Measurements from ENCODE around the gene C11orf98. TPM values are rescaled to one million over a fixed set of nuclear protein-coding genes. Genes with fewer than 3 reads are reported as not detected.
A peak's percentile ranks its signal among the peaks of the same experiment; 100 is the strongest.
"Not testable (repeated sequence)": the region's sequence is repeated elsewhere in the genome, so short reads cannot be mapped to it uniquely, and the experiment has no call there.

The C11orf98 gene
- total RNA-seq, 1 donor from 2014 or later = 27.1 TPM

DNA sequence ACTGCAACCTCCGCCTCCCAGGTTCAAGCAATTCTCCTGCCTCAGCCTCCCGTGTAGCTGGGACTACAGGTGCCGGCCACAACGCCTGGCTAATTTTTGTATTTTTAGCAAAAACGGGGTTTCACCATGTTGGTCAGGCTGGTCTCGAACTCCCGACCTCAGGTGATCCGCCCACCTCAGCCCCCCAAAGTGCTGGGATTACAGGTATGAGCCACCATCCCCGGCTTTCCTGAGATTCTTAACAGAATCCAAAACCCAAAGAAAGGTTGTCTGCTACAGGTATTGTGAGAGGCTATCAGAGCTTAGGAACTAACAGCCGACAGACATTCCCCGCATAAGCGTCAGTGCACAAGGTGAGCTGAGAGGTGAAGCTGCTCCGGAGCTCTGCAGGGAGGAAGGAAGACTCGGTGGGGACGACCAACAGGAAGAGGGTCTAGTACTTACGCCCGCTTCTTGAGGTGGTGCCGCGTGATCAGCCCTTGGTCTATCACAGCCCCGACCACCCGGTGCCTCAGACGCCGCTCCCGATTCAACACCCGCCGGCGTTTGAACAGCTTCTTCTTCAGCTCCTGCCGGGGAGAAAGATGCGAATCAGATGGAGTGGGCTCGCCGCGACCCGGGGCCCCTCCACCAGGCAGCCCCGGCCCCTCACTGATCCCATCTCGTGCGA, 470 bp downstream of the C11orf98 start:
- DNase-seq (no peak), ATAC-seq (peak; percentile 36)
- intact Hi-C loops (cut with micrococcal nuclease) = no loop called here

DNA sequence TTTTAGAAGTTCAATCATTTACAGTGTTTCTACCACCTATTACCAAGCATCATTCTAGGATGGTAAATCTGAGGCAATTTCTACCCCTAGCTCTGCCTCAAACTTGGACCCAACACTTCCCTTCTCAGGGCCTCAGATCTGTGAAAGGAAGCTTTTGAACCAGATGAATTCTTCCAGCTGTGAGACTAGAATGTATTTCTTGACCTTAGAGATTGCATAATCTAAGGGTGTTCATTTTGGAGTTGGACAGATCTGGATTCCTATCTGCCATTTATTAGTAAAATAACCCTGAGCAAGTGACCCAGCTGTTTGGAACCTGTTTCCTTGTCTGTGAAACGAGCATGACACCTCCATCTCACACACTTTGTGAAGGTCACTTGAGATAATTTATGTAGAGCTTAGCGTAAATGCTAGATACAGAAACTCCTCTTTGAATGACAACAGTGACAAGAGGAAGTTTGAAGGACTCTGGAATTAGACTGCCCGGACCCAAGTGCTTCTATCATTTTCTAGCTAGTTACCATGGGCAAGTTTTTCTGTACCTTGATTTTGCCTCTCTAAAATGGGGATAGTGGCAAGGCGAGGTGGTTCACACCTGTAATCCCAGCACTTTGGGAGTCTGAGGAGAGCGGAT, 8.1 kb downstream of the C11orf98 start:
- intact Hi-C loops (cut with micrococcal nuclease) = no loop called here
- ATAC-seq (no peak), DNase-seq (no peak)

DNA sequence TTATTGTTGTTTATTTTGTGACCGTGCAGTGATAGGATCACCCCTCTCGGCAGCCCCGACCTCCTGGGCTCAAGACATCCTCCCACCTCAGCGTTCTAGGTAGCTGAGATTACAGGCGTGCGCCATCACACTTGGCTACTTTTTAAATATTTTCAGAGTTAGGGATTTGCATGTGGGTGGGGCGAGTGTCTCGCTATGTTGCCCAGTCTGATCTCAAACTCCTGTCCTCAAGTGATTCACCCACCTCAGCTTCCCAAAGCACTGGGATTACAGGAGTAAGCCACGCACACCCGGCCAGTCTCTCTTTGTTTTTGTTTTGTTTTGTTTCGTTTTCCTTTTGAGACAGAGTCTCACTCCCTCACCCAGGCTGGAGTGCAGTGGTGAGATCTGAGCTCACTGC, 10.7 kb downstream of the C11orf98 start:
- no peak for ATAC-seq
- intact Hi-C loops (cut with micrococcal nuclease) = no loop called here
- DNase-seq = no peak

DNA sequence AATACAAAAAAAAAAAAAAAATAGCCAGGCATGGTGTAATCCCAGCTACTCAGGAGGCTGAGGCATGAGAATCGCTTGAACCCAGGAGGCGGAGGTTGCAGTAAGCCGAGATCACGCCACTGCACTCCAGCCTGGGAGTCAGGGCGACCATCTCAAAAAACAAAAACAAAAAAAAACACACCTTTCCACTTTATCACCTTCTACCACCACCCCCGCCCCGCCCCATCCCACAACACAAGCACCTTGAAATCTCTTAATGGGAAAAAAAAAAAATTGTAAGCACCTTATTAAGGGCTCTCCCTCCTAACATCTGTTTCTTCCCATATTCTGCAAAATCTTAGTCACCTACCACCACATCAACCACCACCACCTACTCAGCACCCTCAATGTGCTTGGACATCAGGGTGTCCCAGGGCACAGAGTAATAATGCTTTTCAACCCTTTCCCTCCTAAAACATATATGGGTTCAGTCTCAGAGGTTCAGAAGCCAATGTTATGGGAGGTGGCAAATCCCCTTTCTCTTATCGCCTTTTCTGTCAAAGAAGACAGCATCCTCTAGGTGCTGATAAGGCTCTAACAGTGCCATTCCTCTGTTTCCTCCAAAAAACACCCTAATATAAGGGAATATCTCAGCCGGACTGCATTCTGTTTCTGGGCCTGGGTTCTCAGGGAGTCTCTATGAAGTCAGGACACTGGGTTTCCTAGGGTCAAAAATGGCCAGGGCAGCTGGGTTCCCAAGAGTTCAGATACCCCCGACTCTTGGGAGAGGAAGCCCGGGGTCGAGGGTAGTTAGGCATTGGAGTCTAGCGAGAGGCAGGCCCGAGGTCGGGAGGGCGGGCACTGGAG, 12.6 kb downstream of the C11orf98 start:
- DNase-seq (no peak), ATAC-seq (no peak)
- intact Hi-C loops (cut with micrococcal nuclease) = no loop called here

DNA sequence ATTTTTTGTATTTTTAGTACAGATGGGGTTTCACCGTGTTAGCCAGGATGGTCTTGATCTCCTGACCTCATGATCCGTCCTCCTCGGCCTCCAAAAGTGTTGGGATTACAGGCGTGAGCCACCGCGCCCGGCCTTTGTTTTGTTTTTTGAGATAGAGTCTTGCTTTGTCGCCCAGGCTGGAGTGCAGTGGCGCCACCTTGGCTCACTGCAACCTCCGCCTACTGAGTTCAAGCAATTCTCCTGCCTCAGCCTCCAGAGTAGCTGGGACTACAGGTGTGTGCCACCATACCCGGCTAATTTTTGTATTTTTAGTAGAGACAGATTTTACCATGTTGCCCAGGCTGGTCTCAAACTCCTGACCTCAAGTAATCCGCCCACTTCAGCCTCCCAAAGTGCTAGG, 14.7 kb downstream of the C11orf98 start:
- DNase-seq; intact Hi-C loops (cut with micrococcal nuclease); ATAC-seq: not testable (repeated sequence)

DNA sequence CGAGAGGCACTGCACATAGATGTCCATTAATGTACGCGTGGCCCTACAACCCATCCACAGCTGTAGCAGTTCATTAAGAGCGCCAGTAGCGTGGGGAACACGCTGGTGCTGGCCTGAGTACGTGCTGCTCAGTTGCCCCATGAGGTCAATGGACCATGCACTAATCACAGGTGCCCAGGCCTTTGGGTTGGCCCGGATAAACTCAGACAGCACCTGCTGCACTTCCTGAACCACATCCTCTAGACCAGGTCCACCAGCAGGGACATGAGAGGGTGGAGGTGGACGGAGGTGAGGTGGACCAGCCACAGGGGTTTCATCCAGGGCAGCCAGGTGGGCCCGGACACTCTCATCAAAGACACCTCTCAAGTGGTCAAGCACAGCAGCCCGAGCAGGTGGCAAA, 15.5 kb downstream of the C11orf98 start:
- ATAC-seq = no peak
- DNase-seq = no peak
- intact Hi-C loops (cut with micrococcal nuclease) = no loop called here

DNA sequence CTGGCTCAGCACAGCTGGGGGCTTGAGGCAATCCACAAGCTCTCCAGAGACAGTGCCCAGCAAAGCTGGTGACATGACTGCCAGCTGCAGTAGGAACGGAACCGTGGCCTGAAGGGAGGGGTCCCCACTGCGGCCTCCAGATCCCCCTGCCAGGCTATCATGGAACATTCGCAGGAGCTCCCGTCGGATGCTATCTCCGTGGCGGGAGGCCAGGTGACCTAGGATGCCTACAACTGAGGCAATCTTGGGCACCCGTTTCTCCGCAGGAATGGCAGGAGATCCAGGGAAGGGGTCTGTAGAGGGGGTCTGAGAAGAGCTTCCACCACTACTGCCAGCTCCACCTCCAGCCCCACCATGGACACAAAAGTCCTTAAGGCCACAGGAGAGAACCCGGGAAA, 16.0 kb downstream of the C11orf98 start:
- ATAC-seq (no peak), DNase-seq (no peak)
- intact Hi-C loops (cut with micrococcal nuclease) = no loop called here

DNA sequence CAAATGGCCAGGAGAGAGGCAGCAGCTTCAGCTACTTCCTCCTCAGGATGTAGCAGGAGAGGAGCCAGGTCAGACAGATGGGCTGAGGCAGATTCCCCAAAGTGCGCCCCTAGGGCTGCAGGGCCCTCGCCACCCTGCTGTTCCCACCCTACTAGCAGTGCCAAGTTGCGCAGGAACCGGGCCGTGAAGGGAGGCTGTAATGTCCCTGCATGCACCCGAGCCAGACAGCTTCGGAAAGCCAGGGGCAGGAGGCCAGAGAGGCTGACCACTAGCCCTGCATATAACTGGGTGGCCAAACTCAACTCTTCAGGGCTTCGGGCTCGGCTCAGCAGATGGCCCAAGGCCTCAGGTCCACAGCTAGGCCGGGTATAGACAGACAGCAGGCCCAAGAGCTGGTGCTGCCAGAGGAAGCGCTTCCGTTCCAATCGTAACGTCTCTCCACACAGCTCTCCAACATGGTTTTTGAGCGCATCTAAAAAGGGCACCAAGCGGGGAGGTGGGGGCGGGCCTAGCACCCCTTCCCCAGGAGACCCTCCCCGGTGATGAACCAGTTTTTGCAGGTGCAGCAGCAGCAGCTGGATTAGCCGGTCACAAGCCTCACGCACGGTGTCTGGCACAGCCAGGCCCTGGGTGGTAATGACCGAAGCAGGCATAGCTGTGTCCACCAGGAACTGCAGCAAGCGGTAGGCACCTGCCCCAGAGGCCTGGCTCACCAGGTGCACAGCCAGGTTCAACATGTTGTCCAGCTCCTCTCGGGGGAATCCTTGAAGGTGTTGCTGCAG, 16.6 kb downstream of the C11orf98 start:
- ATAC-seq (no peak), DNase-seq (no peak)
- intact Hi-C loops (cut with micrococcal nuclease) = no loop called here

DNA sequence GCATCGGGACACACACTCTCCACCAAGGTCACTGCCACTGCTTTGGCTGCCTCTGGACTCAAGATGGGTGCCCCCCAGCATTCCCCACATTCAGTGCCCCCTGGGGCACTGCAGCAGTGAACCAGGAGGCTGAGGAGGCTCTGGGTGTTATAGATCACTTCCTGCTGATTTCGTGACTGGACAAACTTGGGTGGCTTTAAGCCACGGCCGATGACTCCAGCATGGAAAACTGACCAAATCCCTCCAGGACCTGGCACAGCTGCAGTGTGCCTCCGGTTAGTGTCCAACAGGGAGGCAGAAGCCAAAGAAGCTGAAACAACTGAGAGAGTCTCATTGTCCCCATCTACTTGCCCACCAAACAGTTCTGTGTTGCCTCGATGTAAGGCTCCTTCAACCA, 17.4 kb downstream of the C11orf98 start:
- DNase-seq (no peak), ATAC-seq (no peak)
- intact Hi-C loops (cut with micrococcal nuclease) = no loop called here

DNA sequence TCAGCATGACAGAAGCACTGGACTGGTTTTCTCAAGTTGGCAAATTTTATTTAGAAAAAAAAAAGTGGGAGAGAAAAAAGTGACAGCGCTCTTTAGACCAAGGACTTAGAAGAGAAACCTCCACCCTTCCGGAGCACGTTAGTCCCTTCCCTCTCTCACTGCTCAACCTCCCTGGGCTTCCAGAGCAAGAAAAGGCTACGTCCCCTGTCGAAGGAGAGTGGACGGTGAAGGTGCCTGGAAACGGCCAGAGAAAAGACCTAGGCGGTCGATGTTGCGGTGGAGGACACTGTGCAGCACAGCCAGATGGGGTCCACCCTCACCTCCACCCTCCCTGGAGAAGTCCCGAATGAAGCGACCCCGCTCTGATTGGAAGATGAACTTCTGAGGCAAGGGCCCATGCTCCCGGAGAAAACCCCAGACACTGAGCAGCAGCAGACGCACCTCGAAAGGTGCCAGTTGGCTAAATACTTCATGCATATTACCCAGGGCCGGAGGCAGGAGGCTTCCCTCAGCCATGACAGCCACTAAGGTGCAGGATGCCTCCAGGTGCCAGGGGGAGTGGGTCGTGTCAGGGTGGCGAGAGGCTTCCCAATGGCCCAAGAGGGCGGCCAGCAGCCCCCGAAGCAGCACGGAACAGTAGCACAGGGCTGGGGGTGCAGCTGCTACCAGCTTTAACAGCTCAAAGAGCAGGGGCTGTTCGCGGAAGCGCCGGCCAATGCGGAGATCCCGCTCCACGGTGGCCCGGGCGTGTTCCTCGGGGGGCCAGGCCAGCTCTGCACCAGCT, 18.0 kb downstream of the C11orf98 start:
- peak; percentile 1 for ATAC-seq
- peak; percentile 36 for DNase-seq
- intact Hi-C loops (cut with micrococcal nuclease) = no loop called here

DNA sequence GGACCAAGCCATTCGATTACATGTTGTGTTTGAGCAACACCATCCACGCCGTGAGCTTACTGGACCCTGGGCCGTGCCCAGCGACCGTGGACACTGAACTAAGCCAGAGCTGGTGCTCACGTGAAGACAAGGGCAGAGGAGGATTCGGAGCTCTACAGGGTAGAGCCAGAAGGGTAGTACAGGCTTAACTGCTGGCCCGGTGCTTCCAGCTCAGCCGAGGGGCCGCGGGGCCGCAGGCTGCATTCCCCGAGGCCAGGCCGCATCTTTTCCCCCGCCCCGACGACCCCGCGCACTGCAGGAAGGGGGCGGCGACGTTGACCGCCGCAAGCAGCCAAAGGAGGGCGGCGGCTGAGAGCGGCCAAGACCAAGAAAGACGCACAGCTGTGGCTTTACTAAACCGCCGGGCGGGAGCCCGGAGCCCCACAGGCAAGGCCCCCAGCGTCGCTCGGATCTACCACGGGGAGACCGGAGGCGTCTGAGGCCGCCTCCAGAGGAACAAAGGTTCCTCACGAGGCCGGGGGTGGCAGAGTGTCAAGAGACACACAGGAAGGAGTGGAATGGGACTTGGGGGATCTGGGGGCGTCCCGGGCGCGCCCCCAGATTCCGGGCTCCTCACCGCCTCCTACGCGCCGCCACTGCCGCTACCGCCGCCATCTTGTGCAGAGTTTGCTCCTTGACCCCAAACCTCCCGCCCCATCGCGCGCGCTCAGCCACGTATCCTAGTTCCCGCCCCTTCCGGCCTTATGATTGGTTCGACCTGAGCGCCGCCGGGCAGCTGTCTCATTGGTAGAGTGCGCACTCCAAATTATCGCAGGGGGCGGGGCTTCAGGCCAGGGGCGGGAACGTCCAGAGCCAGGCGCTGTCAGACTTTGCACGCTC, 18.8 kb downstream of the C11orf98 start, which contains the start of gene GANAB:
GANAB (minus strand) TSS at position 668 of the 879 bp plus-strand sequence; CDS start at position 654, 14 bp downstream.
- peak; percentile 98 for ATAC-seq
- intact Hi-C loops (cut with micrococcal nuclease) = no loop called here
- DNase-seq = peak; percentile 99

DNA sequence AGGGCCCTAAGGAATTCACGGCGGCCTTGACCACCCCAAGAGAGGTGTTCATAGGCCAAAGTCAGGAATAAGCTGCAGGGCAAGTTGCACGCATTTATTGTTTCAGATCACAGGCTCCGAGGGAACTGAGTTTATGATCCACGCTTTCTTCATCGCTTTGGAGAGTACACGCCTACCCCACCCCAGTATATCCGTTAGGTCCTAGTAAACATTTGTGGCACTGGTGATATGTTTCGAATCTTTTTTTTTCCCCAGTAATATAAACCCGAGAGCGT, 19.4 kb downstream of the C11orf98 start:
- DNase-seq (no peak), ATAC-seq (no peak)
- intact Hi-C loops (cut with micrococcal nuclease) = no loop called here

DNA sequence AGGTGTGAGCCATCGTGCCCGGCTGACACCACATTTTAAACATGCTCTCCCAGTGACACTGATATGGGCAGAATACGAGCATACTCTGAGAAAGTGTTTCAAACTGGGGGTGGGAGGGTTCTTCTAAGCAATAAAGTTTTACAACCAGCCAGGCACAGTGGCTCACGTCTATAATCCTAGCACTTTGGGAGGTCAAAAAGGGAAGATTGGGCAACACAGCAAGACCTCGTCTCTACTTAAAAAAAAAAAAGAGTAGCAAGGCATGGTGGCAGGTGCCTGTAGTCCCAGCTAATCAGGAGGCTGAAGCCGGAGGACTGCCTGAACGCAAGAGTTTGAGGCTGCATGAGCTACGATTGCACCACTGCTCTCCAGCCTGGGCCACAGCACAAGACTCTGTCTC, 20.8 kb downstream of the C11orf98 start:
- DNase-seq = no peak
- intact Hi-C loops (cut with micrococcal nuclease) = no loop called here
- ATAC-seq = no peak

DNA sequence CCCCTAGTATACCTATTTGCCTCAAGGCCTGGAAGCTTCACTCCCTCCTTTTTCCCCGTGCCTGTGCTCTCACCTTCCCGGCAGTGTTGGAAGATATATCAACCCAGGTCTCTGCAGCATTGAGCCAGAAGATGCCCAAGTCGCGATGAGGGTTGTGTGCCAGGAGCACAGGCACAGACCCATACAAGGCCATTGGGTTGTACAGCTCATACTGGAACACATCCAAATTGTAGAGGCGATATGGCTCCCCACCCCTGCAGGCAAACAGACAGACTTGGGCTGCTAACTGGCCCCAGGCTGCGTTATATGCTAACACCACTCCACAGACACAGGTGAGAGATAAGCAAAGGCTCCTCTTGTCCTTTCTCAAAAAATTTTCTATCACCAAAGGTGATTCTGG, 32.5 kb downstream of the C11orf98 start:
- no peak for ATAC-seq
- DNase-seq = no peak
- intact Hi-C loops (cut with micrococcal nuclease) = no loop called here

DNA sequence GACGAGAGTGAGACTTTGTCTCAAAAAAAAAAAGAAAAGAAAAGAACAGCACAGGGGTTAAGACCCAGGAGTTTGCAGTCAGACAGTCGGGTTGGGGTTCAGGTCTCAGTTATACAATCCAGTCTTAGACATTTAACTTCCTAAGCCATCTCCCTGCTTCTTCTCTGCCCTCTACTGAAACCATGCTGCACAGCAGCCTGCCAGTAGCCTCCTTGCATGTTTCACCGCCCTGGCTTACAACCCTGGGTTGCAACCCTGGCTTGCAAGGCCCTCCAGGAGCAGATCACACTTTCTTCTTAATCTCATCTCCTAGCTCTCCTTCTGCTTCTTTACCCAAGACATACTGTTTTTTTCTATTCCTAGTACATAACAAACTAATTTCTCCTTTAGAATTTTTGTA, 37.3 kb downstream of the C11orf98 start:
- no peak for ATAC-seq
- DNase-seq = no peak
- intact Hi-C loops (cut with micrococcal nuclease) = no loop called here

DNA sequence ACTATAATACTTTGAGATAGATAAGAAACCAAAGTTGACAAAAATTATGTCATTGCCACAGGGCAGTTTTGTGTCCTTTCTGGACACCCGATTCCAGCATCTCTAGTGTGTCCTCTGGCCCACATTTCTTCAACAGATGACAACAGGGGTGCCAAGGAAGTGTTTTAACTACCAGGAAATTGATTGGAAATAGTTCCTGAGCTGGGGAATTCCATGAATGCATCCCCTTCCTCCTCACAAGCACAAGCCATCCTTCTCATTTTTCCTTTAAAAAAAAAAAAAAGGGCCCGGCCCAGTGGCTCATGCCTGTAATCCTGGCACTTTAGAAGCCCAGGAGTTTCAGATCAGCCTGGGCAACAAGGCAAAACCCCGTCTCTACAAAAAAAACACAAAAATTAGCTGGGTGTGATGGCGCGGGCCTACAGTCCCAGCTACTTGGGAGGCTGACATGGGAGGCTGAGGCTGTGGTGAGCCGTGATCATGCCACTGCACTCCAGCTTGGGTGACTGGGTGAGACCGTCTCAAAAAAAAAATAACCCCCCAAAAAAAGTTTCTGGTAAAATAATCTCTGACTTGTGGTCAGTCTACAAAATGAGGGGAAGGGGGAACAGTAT, 42.4 kb downstream of the C11orf98 start:
- intact Hi-C loops (cut with micrococcal nuclease) = no loop called here
- no peak for ATAC-seq
- DNase-seq = no peak

DNA sequence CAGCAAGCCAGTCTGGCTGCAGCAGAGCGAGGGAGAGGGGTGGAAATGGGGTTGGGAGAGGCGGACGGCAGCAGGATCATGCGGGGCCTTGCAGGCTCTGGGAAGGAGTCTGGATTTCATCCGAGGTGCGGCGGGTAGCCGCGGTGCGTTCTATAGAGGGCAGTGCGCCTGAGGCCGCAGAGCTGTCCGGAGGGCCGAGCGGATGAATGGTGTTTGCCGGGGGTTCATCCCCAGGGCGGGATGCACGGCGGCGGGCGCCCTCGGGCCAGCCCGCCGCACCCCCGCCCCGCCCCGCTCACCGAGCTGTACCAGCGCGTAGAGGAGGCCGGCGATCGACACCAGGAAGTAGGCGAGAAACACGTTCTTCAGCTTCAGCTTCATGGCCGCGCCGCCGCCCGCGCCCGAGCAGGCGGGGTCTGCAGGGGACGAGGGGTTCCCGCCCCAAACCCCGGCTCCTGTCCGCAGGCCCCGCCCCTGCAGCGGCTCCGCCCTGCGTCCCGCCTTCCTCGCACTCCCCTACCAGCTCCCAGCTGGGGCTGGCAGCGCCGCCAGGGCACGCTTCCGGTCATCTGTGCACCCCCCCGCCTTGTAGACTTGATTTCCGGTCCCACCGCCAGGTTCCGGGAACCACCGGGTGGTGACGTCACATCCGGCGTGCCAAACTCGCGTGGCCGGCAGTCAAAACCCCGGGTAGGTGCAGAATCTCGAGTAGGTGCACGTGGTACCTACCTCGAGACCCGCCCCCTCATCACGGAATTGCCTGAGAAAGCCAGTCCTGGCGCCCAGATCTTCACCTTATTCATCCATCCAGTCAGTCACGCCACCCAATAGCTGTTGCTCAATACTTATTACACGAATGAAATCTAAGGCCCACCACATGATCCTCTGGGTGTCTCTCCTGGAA, 43.2 kb downstream of the C11orf98 start, which contains the start of gene B3GAT3:
B3GAT3 (minus strand) TSS at position 420 of the 904 bp plus-strand sequence; CDS start at position 381, 39 bp downstream.
- ATAC-seq (peak; percentile 99), DNase-seq (peak; percentile 99)
- intact Hi-C loops (cut with micrococcal nuclease) = no loop called here

All from left ventricle myocardium superior (tissue), 1 donor.